Thymus (tissue), 11 donors: Measurements from ENCODE around the gene APMAP. TPM values are rescaled to one million over a fixed set of nuclear protein-coding genes. Genes with fewer than 3 reads are reported as not detected.
A peak's percentile ranks its signal among the peaks of the same experiment; 100 is the strongest.

Experiments used
- DNase-seq, 9 donors: peaks; one replicate each; pipeline ENCODE4 v3.0.0-alpha.2; 2013; ENCODE audit warnings: low spot score in 9 of 9, low read depth in 6 of 9, missing footprints in 1 of 9
- H3K27ac ChIP-seq, 2 donors: one replicate each; pipeline ENCODE4 v1.5.1; 2013; ENCODE audit warnings: control low read depth in 1 of 2, low read depth in 1 of 2, low read length in 1 of 2, mild to moderate bottlenecking in 1 of 2, moderate library complexity in 1 of 2
- H3K27me3 ChIP-seq, 2 donors: one replicate each; pipeline ENCODE4 v1.5.1; 2013; ENCODE audit warnings: low read length in 1 of 2; ENCODE audit not compliant: control insufficient read depth in 2 of 2, insufficient read depth in 1 of 2
- H3K36me3 ChIP-seq, 2 donors: one replicate each; pipeline ENCODE4 v1.5.1; 2013; ENCODE audit warnings: low read length in 1 of 2, mild to moderate bottlenecking in 1 of 2, moderate library complexity in 1 of 2; ENCODE audit not compliant: control insufficient read depth in 2 of 2, insufficient read depth in 2 of 2
- H3K4me1 ChIP-seq, 2 donors: one replicate each; pipeline ENCODE4 v1.5.1; 2013; ENCODE audit warnings: low read length in 2 of 2; ENCODE audit not compliant: control insufficient read depth in 2 of 2, insufficient read depth in 2 of 2
- H3K4me3 ChIP-seq, 2 donors: one replicate each; pipeline ENCODE4 v1.5.1; 2013; ENCODE audit warnings: low read length in 2 of 2, control low read depth in 1 of 2, mild to moderate bottlenecking in 1 of 2
- H3K9me3 ChIP-seq, 2 donors: one replicate each; pipeline ENCODE4 v1.5.1; 2013; ENCODE audit warnings: low read length in 1 of 2, mild to moderate bottlenecking in 1 of 2; ENCODE audit not compliant: control insufficient read depth in 2 of 2, insufficient read depth in 1 of 2
- WGBS: extraction: QIAGEN DNeasy Blood & Tissue Kit; methylation state at CpG from one replicate; pipeline ENCODE4 v1.1.7; 2013; 5-methylcytosine and 5-hydroxymethylcytosine counted together
- polyA plus RNA-seq: library from polyadenylated mRNA; stranded (reverse); fragments of 200-250 nt; gene quantifications from one replicate; pipeline ENCODE4 v1.2.3, GENCODE V29; 2013
- total RNA-seq: library from RNA; stranded (reverse); fragments of 120-200 nt; gene quantifications from one replicate; pipeline ENCODE4 v1.2.4, GENCODE V29; 2013
- donor health status: healthy.

The APMAP gene
- total and polyA plus RNA-seq, 2 donors, result 49.3 to 53.4 TPM

- 98% methylated on average over 5 of the region's 5 CpGs for WGBS
- H3K27ac ChIP-seq, result no peak overlapping the region
- H3K9me3 ChIP-seq, result no peaks in the 10 kb centered on the region
- no peak for DNase-seq
- H3K27me3 ChIP-seq, result no peaks in the 10 kb centered on the region
- peaks cover 0 to 7% of the 10 kb centered on the region in 2 donors for H3K4me1 ChIP-seq
- H3K36me3 ChIP-seq, result peaks cover 9 to 28% of the 10 kb centered on the region in 2 donors
- no peak overlapping the region for H3K4me3 ChIP-seq
These were observed 27.8 kb upstream of the APMAP start for GRCh38 chr20:25020345-25020744.

DNA sequence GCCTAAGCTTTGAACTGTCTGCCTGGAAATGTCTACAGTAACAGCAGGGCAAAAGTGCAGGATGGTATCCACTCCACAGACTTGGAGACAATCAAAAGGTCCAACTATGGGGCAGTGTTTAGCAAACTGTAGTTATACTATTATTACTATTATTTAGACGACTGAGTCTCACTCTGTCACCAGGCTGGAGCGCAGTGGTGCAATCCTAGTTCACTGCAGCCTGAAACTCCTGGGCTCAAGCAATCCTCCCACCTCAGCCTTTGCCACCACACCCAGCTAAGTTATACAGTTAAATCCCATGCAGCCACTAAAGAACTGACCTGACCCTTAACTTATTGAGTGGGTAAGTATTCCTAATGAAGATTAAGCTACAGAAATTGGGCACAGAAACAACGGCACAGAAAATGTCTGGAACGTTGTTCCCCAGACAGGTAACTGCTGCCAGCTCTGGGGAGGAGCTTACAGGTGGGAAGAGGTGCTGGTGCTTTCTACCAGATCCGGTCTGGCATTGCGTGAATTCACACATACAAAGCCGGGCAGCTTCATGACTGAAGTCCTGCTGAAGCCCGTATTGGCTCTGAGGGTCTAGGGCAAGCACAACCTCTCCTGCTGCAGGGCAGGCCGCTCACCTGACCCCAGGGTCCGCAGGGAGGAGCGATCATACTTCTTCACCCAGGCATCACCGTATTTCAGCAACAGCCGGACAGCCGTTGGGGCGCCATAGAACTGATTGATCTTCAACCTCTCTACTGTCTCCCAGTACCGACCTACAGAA is 27.0 kb upstream of the APMAP start:
- no peak overlapping the region for H3K27ac ChIP-seq
- no peaks in the 10 kb centered on the region for H3K27me3 ChIP-seq
- peaks cover 0 to 7% of the 10 kb centered on the region in 2 donors for H3K4me1 ChIP-seq
- no peak for DNase-seq
- H3K36me3 ChIP-seq, result peaks cover 9 to 32% of the 10 kb centered on the region in 2 donors
- WGBS, result 88% methylated on average over 16 of the region's 16 CpGs
- no peak overlapping the region for H3K4me3 ChIP-seq
- H3K9me3 ChIP-seq, result no peaks in the 10 kb centered on the region

DNA sequence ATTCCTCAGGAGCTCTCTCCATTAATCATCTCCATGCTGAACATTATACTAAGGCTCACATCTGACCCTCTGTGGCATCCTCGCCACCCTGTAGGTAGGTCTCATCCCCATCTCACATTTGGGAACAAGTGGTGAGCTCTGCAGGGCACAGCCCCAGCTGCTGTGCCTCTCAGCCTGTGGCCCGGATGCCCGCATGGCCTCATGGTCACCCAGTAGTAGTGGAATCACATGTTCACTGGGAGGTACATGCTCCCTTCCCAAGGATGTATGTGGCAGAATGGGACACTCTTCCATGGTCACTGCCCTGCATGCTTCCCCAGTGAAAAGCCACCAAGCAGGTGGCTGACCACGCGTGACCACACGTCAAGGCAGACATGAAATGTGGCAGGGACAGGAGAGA is 26.3 kb upstream of the APMAP start:
- peaks cover 9 to 38% of the 10 kb centered on the region in 2 donors for H3K36me3 ChIP-seq
- no peaks in the 10 kb centered on the region for H3K27me3 ChIP-seq
- H3K9me3 ChIP-seq, result no peaks in the 10 kb centered on the region
- peaks cover 0 to 7% of the 10 kb centered on the region in 2 donors for H3K4me1 ChIP-seq
- H3K4me3 ChIP-seq, result no peak overlapping the region
- no peak for DNase-seq
- no peak overlapping the region for H3K27ac ChIP-seq
- 98% methylated on average over 6 of the region's 6 CpGs for WGBS

- Histone ChIP-seq H3K27ac (no peak overlapping the region), H3K27me3 (no peaks in the 10 kb centered on the region), H3K9me3 (no peaks in the 10 kb centered on the region), H3K4me1 (peaks cover 0 to 7% of the 10 kb centered on the region in 2 donors), H3K36me3 (peaks cover 13 to 42% of the 10 kb centered on the region in 2 donors), H3K4me3 (no peak overlapping the region)
- DNase-seq, result no peak
- WGBS, result 95% methylated on average over 2 of the region's 2 CpGs
These were observed 25.9 kb upstream of the APMAP start for GRCh38 chr20:25018425-25018824.

DNA sequence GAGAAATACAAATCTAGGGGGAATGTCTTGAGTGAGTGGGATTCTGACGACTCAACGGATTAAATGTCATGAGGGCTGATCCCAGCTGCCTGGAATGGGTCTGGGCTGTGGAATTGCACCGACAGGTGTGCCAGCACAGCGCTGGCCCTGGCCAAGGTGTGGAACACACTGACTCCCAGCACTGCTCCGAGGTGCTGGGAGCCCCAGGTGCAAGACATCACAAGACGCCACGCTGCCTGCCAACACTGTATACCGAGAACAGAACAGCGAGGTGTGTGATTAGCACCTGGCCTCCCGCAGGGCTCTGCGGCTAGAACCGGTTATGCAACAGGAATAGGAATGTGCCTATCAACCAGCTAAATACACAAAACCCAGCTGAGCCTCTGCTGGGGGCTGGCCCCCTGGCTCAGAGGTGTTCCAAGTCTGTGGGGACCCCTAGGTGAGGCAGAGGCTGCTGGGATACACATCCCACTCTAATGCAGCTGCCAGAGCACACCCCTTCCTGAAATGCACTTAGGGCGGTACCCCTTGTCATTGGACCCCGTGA is 24.8 kb upstream of the APMAP start:
- H3K27ac ChIP-seq, result peak overlapping the region in 1 of 2 donors; percentile 69
- peaks cover 0 to 7% of the 10 kb centered on the region in 2 donors for H3K4me1 ChIP-seq
- 94% methylated on average over 14 of the region's 14 CpGs for WGBS
- H3K9me3 ChIP-seq, result no peaks in the 10 kb centered on the region
- H3K36me3 ChIP-seq, result peaks cover 18 to 49% of the 10 kb centered on the region in 2 donors
- DNase-seq, result peak in 1 of 9 donors; percentile 26
- no peak overlapping the region for H3K4me3 ChIP-seq
- H3K27me3 ChIP-seq, result no peaks in the 10 kb centered on the region

DNA sequence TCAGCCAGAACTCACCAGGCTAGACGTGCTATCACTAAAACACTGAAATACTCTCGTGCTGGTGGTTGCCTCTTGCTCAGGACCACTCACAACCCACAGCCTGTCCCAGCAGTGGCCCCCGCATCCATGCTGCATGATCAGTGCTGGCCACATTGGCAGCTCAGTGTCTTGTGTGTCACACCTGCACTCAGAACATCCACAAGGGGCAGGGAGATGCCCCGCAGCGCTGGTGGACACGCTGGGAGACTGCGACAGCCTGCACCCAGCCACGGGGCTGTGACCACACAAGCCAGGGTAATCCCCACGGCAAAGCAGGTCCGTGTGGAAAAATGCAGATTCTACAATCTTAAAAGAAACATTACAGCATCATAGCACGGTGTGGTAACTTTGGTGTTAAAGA is 23.9 kb upstream of the APMAP start:
- H3K9me3 ChIP-seq, result no peaks in the 10 kb centered on the region
- H3K36me3 ChIP-seq, result peaks cover 25 to 57% of the 10 kb centered on the region in 2 donors
- no peak overlapping the region for H3K4me3 ChIP-seq
- H3K27ac ChIP-seq, result peak overlapping the region in 1 of 2 donors; percentile 3
- H3K4me1 ChIP-seq, result peaks cover 0 to 7% of the 10 kb centered on the region in 2 donors
- H3K27me3 ChIP-seq, result no peaks in the 10 kb centered on the region
- no peak for DNase-seq
- 97% methylated on average over 11 of the region's 11 CpGs for WGBS

GRCh38 chr20:25015986-25016385 is 23.4 kb upstream of the APMAP start:
- H3K4me1 ChIP-seq, result peaks cover 0 to 7% of the 10 kb centered on the region in 2 donors
- DNase-seq, result no peak
- H3K4me3 ChIP-seq, result no peak overlapping the region
- H3K9me3 ChIP-seq, result no peaks in the 10 kb centered on the region
- WGBS, result 93% methylated on average over 11 of the region's 11 CpGs
- no peak overlapping the region for H3K27ac ChIP-seq
- H3K27me3 ChIP-seq, result no peaks in the 10 kb centered on the region
- H3K36me3 ChIP-seq, result peaks cover 27 to 57% of the 10 kb centered on the region in 2 donors

- WGBS, result 96% methylated on average over 11 of the region's 11 CpGs
- Histone ChIP-seq H3K4me1 (peaks cover 0 to 7% of the 10 kb centered on the region in 2 donors), H3K27me3 (no peaks in the 10 kb centered on the region), H3K27ac (no peak overlapping the region), H3K9me3 (no peaks in the 10 kb centered on the region), H3K36me3 (peaks cover 36 to 61% of the 10 kb centered on the region in 2 donors), H3K4me3 (no peak overlapping the region)
- DNase-seq, result no peak
These were observed 22.3 kb upstream of the APMAP start for GRCh38 chr20:25014816-25015215.
